ENCODE measurements around the gene PTPN23.

DNA sequence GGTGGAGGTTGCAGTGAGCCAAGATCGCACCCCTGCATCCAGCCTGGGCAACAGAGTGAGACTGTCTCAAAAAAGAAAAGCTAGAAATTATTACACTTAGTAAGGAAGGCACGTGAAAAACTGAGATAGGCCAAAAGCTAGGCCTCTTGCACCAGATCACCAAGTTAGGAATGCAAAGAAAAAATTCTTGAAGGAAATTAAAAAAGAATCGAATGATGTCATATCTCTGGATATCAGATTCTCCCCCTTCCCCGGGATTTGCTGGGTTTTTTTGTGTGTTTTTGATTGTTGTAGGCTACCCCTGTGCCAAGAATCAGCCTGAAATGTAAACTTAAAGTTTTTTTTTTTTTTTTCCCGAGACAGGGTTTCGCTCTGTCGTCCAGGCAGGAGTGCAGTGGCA, 17.4 kb downstream of the PTPN23 start:
- TF ChIP-seq CTCF (IDR thresholded peaks at IDR 0.05) (no peak), POLR2A (IDR thresholded peaks at IDR 0.05) (no peak)

Data from lower leg skin (tissue), 3 donors.